ENCODE data around the gene GPR39. TPM values are rescaled to one million over a fixed set of nuclear protein-coding genes. Genes with fewer than 3 reads are reported as not detected.

Gene GPR39
- total RNA-seq, 1 donor from 2014 or later, result not detected

DNA sequence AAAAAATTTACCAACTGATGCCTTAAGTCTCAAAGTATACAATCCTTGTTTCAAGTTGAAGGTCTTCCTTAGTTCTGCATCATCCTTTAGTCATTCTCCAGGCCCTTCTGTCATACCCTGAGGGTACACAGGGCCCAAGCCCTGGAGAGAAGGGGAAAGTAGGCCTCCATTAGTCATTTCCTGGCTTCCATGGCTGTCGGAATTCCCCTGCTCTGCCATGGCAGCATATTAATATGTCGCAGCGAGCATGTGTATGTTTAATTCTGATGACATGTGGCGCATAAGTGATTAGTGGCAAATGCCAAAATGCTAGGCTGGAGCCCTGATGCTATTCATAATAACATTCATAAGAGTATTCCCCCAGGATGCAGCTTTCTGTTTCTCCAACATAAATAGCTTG lies 22.1 kb downstream of the GPR39 start:
- no peak for DNase-seq (ENCODE audit: low spot score)
- intact Hi-C loops (cut with DNase I), result no loop called here

DNA sequence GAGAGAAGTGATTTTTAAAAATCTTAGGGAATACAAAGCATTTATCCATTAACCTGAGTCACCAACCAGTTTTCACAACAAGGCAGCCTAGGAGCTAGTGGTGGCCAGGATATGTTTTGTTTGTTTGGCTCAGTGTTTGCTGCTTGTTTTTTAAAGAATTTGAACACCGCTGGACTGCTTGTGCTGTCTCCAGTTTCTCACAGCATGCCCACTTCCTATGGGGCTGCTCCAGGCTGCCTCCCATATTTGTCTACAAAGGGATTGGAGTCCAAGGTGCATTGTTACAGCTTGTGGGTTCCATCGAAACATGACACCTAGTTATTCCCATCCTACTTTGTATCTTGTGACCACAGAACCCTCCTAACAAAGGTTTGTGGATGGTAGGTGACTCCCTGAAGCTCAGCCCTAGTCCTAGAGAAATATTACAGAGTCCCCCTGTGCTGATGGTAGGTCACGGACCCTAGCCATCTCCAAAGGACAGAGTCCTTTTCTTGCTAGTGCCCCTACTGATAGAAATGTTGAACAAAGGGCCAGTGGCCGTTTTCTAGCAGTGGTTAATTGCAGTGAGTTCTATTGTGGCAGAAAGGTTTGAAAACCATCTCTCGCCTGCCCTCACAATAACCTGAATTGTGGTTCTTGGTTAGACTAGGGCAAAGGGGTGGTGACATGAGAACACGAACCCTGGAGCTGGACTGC lies 23.2 kb downstream of the GPR39 start:
- intact Hi-C loops (cut with DNase I), result no loop called here
- DNase-seq (ENCODE audit: low spot score), result no peak

- intact Hi-C loops (cut with DNase I), result no loop called here
- DNase-seq (ENCODE audit: low spot score), result no peak
These were observed 24.4 kb downstream of the GPR39 start for GRCh38 chr2:132441051-132441450.

- intact Hi-C loops (cut with DNase I), result no loop called here
- no peak for DNase-seq (ENCODE audit: low spot score)
These were observed 25.7 kb downstream of the GPR39 start for GRCh38 chr2:132442278-132442677.

- no peak for DNase-seq (ENCODE audit: low spot score)
- intact Hi-C loops (cut with DNase I), result no loop called here
These were observed 26.5 kb downstream of the GPR39 start for GRCh38 chr2:132443106-132443505.

GRCh38 chr2:132446444-132446843 lies 29.8 kb downstream of the GPR39 start:
- DNase-seq (ENCODE audit: low spot score), result no peak
- intact Hi-C loops (cut with DNase I), result no loop called here

GRCh38 chr2:132448331-132448730 lies 31.7 kb downstream of the GPR39 start:
- DNase-seq (ENCODE audit: low spot score), result no peak
- intact Hi-C loops (cut with DNase I), result no loop called here

GRCh38 chr2:132448771-132449170 lies 32.2 kb downstream of the GPR39 start:
- no peak for DNase-seq (ENCODE audit: low spot score)
- intact Hi-C loops (cut with DNase I), result no loop called here

DNA sequence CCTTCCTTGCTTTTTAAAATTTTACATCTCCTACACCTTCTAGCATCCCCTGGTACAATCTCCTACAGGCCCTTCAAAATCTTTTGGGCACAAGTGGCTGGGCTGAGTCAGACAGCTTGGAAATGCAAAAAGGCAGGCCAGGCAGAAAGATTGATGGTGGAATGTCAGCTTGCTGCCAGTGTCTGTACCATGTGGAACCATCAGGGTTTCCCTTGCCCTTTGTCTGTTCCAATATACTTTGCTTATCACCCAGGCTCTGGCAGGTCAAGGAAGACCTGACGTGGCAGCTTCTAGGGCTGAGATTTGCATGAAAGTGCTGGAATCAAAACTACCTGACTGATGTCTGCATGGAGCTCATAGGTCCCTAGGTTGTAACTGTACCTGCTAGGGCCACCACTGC lies 33.3 kb downstream of the GPR39 start:
- no peak for DNase-seq (ENCODE audit: low spot score)
- intact Hi-C loops (cut with DNase I), result no loop called here

GRCh38 chr2:132460781-132461180 lies 44.2 kb downstream of the GPR39 start:
- intact Hi-C loops (cut with DNase I), result no loop called here
- no peak for DNase-seq (ENCODE audit: low spot score)

- intact Hi-C loops (cut with DNase I), result no loop called here
- DNase-seq (ENCODE audit: low spot score), result no peak
These were observed 45.6 kb downstream of the GPR39 start for GRCh38 chr2:132462236-132462635.

DNA sequence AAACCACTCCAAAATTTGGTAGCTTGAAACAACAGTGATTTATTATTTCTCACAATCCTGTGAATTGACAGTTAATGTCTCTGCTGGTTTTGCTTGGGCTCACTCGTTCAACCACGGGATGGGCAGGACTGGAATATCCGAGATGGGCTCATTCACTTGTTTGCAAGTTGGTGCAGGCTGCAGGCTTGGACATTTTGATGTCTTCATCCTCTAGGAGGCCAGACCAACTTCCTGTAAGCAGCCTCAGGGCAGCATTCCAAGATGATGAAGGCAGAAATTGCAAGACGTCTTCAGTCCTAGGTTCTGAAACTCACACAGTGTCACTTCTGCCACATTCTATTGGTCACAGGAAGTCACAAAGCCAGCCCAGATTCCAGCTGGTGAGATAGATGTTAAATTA lies 47.1 kb downstream of the GPR39 start:
- intact Hi-C loops (cut with DNase I), result no loop called here
- DNase-seq (ENCODE audit: low spot score), result no peak

DNA sequence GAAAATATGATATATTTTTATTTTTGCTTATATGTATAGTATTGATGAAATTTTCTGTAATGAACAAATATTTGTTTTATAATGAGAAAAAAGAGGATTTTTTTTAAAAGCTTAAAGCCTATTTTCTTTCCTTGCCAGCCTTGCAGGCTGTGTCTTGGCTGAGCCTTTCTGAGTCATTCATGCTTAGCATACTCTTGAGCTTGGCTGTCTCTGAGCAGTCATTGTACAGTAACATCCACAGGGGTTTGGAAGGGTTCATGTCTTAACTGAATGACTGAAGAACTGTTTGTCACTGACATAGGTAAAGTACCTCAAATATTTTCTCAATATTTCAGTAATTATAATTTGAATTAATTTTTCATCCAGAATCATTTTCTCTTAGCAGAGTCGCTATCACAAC lies 49.3 kb downstream of the GPR39 start:
- intact Hi-C loops (cut with DNase I), result no loop called here
- no peak for DNase-seq (ENCODE audit: low spot score)

DNA sequence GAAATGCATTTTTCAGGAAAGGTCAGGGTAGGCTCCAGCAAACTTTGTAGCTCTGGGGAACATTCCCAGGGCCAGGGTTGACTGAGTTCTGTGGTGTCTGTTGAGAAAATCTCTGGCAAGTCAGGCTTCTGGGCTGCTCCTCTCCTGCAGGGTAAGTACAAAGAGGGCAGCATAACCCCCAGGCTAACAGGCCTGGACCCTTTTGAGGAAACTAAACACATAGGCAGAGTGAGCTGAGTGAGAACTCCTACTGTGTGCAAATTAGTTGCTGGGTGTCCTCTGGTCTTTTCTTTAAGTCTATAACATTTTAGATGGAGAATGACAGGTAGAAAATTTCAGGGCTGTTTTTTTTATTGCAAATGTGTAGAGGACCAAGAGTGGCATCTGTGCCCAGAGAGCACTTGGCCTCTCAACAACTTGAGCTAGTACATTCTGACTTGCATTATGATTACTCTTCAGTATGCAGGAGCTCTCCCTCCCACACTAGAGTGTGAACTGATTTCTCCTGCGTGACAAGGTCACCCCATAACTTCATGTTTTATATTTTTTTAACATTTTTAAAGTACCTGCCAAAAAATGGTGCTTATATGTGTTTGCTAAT lies 49.9 kb downstream of the GPR39 start:
- intact Hi-C loops (cut with DNase I), result no loop called here
- DNase-seq (ENCODE audit: low spot score), result no peak

DNA sequence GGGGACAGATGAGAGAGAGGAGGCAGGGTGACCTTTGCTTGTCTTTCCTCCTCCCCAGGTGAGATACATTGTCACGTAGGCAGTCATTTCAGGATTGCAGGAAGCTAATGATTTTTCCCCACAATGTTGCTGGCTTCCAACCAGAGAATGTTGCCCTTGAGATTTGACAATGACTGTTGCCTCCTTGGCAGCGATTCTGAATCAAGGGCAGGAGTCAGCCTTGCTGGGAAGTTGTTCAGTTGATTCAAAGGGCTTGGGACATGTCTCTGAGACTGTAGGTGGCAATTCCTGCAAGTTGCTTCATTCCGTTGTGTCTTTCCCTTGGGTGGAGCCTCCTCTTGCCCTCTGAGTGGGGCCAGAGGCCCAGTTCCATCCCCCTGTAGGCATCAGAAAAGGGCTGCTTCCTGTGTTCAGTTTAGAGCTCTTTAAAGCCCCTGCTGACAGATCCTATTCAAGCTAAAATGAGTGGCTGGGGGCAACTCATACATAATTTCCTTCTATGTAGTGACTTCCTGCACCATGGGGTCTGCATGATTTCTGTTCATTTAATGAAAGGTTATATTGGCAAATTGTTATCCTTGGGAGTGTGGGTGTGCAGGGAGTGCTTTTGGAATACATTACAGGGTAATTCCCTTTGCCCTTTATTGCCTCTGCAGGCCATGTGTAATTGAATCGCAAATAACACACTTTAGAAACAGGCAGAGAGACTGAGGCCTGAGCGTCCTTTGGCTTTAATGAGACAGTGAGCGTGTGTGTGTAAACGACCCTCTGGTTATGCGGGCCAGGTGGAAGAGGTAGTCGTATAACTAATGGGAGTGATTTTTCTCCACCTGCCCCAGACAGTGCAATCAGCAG lies 52.4 kb downstream of the GPR39 start:
- DNase-seq (ENCODE audit: low spot score), result no peak
- intact Hi-C loops (cut with DNase I), result no loop called here

- intact Hi-C loops (cut with DNase I), result no loop called here
- no peak for DNase-seq (ENCODE audit: low spot score)
These were observed 54.1 kb downstream of the GPR39 start for GRCh38 chr2:132470746-132471145.

- intact Hi-C loops (cut with DNase I), result no loop called here
These were observed 56.7 kb downstream of the GPR39 start for GRCh38 chr2:132473174-132473883.

DNA sequence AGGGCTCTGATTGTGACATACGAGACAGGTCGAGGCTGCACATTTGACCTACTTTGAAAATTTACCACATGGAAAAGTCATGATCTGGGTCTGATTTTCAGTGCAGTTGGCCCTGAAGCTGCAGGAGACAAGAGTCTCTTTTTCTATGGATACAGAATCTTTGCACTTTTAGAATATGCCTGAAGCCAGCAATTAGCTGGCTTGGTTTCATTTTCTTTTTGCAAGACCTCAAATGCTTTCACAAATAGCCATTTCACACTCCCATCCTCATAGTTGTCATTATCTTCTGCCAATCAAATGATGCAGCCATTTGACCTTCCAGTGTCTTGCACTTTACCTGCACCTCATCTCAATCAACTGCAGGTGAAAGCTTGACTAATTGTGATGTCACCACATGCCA lies 59.0 kb downstream of the GPR39 start:
- intact Hi-C loops (cut with DNase I), result no loop called here
- no peak for DNase-seq (ENCODE audit: low spot score)

More at GRCh38 chr2:132473174-132473883, 56.7 kb downstream of the GPR39 start:
- no peak for DNase-seq (ENCODE audit: low spot score)

DNA sequence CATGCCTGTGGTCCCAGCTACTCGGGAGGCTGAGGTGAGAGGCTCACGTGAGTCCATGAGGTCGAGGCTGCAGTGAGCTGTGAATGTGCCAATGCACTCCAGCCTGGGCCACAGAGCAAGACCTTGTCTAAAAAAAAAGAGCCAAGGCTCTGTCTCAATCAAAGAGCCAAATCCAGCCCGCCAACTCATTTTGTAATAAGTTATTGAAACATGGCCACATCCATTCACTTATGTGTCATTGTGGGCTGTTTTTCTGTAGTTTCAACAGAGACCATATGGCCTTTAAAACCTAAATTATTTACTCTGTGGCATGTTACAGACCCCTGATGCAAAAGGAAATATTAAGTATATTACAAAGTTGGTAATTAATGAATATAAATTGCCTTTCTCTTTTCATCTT lies 60.8 kb downstream of the GPR39 start:
- intact Hi-C loops (cut with DNase I), result no loop called here
- no peak for DNase-seq (ENCODE audit: low spot score)

- intact Hi-C loops (cut with DNase I), result no loop called here
These were observed 61.4 kb downstream of the GPR39 start for GRCh38 chr2:132477962-132478361.

More at GRCh38 chr2:132477962-132478361, 61.4 kb downstream of the GPR39 start:
- no peak for DNase-seq (ENCODE audit: low spot score)
